GM18505 (cell line): ENCODE data around the gene SGIP1.
A peak's percentile ranks its signal among the peaks of the same experiment; 100 is the strongest.

Source experiments
- ATAC-seq: cut with Tn5 transposase; IDR thresholded peaks from one replicate; pipeline ENCODE4 v1.9.1; 2021; ENCODE audit not compliant: unreplicated experiment
- POLR2A ChIP-seq: IDR thresholded peaks from 4 replicates; pipeline ENCODE4 v1.6.1; 2011; ENCODE audit warnings: borderline replicate concordance; ENCODE audit not compliant: insufficient read depth, insufficient read length; ENCODE audit errors: extremely low read depth

The SGIP1 gene

GRCh38 chr1:66617362-66618184 is 83.6 kb downstream of the SGIP1 start:
- TF ChIP-seq POLR2A, result no peak
- no peak for ATAC-seq

GRCh38 chr1:66618390-66618789 is 84.4 kb downstream of the SGIP1 start:
- no peak for ATAC-seq
- no peak for TF ChIP-seq POLR2A

- TF ChIP-seq POLR2A, result no peak
- no peak for ATAC-seq
These were observed 89.9 kb downstream of the SGIP1 start for GRCh38 chr1:66623812-66624211.

GRCh38 chr1:66624412-66625060 is 90.6 kb downstream of the SGIP1 start:
- no peak for TF ChIP-seq POLR2A

GRCh38 chr1:66626261-66626660 is 92.3 kb downstream of the SGIP1 start:
- TF ChIP-seq POLR2A, result no peak
- no peak for ATAC-seq

More at GRCh38 chr1:66624412-66625060, 90.6 kb downstream of the SGIP1 start:
- ATAC-seq, result no peak

- no peak for TF ChIP-seq POLR2A
- ATAC-seq, result no peak
These were observed 95.0 kb downstream of the SGIP1 start for GRCh38 chr1:66628926-66629325.

GRCh38 chr1:66633159-66633558 is 99.2 kb downstream of the SGIP1 start:
- ATAC-seq, result no peak
- TF ChIP-seq POLR2A, result no peak

- no peak for TF ChIP-seq POLR2A
- ATAC-seq, result no peak
These were observed 103.2 kb downstream of the SGIP1 start for GRCh38 chr1:66637146-66637545.

- TF ChIP-seq POLR2A, result no peak
- ATAC-seq, result no peak
These were observed 108.0 kb downstream of the SGIP1 start for GRCh38 chr1:66641891-66642473.

- no peak for ATAC-seq
- TF ChIP-seq POLR2A, result no peak
These were observed 109.0 kb downstream of the SGIP1 start for GRCh38 chr1:66642992-66643391.

- no peak for ATAC-seq
- no peak for TF ChIP-seq POLR2A
These were observed 110.4 kb downstream of the SGIP1 start for GRCh38 chr1:66644331-66644730.

- TF ChIP-seq POLR2A, result no peak
- peak; percentile 93 for ATAC-seq
These were observed 115.1 kb downstream of the SGIP1 start for GRCh38 chr1:66648901-66649595.

- TF ChIP-seq POLR2A, result no peak
- ATAC-seq, result no peak
These were observed 118.6 kb downstream of the SGIP1 start for GRCh38 chr1:66652556-66652955.
